HG03521 (cell line): ENCODE results near the gene NCF4.

Source experiments
- ATAC-seq: cut with Tn5 transposase; IDR thresholded peaks from one replicate; pipeline ENCODE4 v1.9.1; 2021; ENCODE audit warnings: mild to moderate bottlenecking, moderate library complexity; ENCODE audit not compliant: unreplicated experiment

NCF4 gene

GRCh38 chr22:36892292-36892691, 31.5 kb downstream of the NCF4 start:
- no peak for ATAC-seq

DNA sequence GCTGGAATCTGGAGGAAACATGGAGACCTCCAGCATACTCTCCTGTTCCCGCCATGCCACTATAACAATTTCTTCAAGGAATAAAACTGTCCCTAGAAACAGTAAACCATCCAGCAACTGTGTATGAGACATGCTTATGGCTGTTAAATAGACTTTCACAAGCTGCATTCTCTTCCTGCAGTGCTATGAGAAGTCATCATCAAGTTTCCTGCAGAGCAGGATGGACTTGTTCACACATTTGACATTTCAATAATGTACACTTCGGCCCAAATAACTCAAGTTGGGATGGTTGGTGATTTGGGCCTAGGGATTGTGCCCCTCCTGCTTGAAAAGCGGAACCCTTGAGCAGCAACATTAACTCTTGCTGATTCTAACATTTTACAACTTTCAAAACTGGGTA, 32.5 kb downstream of the NCF4 start:
- no peak for ATAC-seq

GRCh38 chr22:36894266-36894665, 33.5 kb downstream of the NCF4 start:
- ATAC-seq, result no peak

DNA sequence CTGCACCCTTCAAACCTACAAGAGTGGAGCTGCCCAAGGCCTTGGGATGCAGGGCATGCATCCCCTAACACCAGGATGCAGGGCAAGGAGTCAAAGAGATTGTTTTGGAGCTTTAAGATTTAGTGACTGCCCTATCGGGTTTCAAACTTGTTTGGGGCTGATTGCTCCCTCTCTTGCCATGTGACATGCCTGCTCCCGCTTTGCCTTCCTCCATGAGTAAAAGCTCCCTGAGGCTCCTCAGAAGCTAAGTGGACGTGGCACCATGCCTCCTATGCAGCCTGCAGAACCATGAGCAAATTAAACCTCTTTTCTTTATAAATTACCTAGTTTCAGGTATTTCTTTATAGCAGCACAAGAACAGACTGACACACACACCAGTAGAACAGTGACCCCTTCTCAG, 36.8 kb downstream of the NCF4 start:
- ATAC-seq, result no peak

GRCh38 chr22:36898690-36899089, 37.9 kb downstream of the NCF4 start:
- ATAC-seq, result no peak

GRCh38 chr22:36899498-36899897, 38.7 kb downstream of the NCF4 start:
- ATAC-seq, result no peak

- no peak for ATAC-seq
These were observed 39.4 kb downstream of the NCF4 start for GRCh38 chr22:36900225-36900624.

DNA sequence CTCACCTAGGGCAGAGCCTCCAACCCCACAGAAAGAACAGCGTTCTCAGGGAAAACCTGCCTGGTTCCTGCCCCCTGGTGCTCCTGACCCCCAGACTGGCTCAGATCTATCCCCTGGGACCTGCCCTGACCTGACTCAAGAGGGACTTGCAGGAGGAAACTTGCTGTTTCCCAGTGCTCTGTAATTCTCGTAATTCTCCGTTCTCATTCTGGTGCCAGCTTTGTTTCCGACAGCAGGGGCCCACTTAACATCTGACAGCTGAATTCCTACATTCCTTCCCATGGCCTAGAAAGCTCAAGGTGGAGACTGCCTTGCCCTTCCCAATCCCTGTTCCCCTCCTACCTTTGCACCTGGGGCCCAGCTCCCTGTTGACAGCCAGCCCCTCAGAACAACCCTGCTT, 40.1 kb downstream of the NCF4 start:
- no peak for ATAC-seq

DNA sequence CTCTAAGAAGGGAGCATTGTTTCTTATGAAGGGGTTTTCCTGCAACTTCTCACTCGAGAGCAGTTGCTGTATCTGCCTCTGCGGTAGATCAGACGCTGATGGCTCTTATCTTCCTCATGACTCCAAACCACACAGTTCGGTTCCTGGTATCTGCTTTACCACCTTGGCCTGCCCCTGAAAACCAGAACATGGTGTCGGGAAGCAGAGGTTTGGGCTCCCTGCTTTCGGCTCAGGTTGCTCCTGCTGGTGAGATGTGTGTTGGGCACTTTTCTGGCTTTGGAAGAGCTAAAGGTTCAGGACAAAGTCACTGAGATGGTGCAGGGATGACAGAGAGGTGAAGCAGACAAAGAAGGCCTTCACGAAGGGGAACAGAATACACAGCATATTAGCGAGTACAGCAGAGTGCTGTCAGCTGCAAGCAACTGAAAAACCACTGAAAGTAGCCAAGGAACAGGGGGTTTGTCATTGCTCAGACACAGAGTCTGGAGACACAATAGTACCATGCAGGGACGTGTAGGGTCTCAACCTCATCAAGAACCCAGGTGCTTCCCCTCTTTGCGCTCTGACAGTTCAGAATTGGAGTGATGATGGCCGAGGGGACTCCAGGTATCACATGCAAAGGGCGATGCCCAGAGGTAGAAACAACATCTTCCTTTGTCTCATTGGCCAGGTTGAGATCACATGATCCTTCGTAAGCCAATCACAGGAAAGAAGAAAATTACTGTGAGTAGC, 40.8 kb downstream of the NCF4 start:
- ATAC-seq, result no peak

DNA sequence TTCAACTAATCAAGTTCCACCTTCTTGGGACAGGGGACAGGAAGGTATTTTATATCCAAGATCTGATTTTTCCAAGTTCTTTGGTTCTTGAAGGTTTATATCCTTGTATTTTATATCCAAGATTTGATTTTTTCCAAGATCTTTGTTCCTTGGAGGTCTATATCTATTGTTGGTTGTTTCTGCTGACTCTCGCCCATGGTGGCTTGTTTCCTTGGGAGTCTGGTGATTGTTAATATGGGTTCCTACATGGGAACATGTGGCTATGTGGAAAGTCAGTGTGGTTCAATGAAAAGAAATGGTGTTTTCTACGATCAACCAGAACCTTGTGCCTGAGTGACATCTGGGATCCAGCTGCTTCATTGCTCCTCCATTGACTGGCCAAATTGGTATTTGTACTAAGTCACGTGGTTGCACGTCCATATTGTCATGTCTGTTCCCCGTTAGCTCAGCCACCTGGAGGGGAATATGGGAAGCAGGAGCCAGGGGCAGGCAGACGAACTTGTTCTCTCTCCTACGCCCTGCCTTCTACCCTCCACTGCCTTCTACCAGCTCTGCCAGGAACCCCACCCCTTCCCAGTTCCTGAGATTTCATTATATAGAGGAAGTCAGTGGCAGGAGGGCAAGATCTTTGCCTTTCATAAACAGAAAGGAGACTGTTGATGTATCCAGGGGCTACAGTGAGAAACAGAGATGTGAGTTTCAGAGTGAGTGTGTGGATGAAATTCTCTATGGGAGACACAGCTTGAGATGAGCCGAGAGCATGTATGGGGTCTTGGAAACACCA, 41.5 kb downstream of the NCF4 start:
- ATAC-seq, result no peak

DNA sequence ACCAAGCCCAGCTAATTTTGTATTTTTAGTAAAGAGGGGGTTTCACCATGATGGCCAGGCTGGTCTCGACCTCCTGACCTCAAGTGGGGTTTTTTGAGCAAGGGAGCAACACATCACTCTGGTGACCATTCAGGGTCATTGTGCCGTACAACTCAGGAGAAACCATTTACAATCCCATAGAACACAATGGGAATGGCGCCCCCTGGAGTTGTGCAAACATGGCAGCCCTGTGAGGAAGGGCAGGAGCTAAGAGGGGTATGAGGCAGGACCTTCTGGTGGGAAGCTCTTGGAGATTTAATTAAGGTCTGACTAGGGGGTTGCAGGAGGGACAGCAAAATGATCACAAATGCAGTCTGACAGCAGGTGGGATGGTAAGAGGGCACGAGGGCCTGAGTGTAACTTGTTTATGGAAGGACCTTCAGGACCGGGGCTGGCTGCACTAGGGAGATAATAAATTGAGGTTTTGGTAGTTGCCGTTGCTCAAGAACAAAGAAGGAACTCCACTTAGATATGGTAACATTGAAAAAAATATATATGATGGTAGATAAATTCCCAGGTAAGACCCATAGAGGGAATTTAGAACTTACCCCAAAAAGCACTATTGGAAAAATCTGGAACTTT, 43.6 kb downstream of the NCF4 start:
- no peak for ATAC-seq

GRCh38 chr22:36907253-36908195, 46.7 kb downstream of the NCF4 start:
- ATAC-seq, result no peak

- ATAC-seq, result no peak
These were observed 49.7 kb downstream of the NCF4 start for GRCh38 chr22:36910461-36910860.

DNA sequence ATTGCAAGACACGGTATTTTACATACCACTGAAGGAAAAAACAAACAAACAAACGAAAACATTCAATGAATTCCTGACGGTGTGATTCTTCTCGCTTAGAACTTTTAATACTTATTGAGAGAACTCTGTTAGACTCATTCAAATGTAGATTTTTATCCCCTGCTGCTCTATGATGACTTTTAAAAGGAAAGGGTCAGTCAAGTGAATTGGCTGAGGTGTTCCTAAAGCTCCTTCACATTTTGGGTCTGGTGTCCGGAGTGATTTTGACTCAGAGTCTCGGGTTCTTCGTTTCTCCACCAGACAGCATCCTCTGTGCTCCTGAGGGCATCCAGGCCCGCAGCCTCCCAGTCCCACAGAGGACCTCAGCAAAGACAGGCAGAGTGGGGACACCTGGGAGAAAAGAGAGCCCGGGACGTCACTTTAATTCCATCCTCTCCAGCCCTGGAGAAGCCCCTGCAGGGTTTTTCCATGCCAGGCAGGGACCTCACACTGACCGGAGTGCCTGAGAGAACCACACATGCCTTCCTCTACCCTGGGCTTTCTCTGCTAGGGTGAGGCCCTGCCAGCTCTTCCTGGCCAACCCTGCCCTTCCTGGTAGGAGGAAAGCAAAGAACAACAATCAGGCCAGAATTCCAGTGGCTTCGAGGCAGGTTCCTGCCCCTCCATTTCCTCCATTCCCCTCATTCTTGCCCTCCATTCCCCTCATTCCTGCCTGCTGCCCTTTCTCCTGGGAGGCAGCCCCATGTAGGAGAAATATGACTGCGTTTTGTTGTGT, 51.3 kb downstream of the NCF4 start:
- ATAC-seq, result no peak

DNA sequence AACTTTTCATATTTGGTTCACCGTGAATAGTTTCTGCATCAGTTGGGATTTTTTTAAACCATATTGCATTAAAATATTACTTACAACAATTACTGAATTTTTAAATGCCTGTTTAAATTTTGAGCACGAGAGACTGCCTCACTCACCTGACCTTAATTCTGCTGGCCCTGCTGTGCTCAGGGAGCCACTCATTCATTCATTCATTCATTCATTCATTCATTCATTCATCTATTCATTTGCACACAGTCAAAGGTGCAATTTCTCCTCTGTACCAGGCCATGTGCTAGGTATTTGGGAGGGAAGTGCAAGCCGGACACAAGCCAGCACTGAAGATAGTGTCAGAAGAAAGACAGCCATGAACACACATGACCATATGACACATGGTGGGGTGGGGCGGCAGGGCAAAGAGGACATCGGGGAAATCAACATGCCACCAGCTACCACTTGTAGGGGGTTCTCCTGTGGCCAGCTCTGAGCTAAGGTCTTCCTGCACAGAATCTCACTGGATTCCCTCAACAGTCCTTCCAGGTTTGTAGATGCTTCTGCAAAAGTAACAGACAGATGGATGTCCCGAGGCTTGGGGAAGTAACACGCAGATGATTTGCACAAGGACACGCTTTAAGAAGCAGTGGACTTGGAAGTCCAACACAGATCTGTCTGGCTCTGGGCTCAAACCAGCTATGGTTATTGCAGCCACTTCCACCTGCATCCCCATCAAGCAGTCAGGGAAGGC, 52.1 kb downstream of the NCF4 start:
- ATAC-seq, result no peak

- no peak for ATAC-seq
These were observed 52.9 kb downstream of the NCF4 start, which contains the start of gene CSF2RB for GRCh38 chr22:36913427-36914389. Gene CSF2RB (plus strand): TSS chr22:36913628. CDS start chr22:36922208, 8,580 bp downstream.

DNA sequence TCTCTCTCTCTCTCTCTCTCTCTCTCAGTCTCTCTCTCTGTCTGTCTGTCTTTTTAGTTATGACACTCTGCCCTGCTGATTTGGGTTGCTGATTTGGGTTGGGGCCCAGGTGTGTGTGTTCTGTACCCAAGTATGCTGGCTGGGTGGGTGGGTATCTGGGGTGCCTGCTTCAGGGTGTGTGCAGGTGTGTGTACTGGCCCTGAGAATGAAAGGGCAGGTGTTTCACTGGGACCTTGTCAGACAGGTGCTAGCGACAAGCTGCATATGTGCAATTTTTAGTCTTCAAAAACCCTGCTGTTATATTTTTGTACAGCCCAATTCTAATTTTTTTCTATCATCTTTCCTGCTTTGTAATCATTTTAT, 53.6 kb downstream of the NCF4 start:
- ATAC-seq, result no peak

GRCh38 chr22:36916034-36916433, 55.2 kb downstream of the NCF4 start:
- ATAC-seq, result no peak
